Stimulated activated naive B cell treated with anti-CD40 and anti-IgM and Interleukin-4, amounts not matched to agents 10 μg/mL and 1 μg/mL and 100 μg/mL, for 72 hours (primary cell): Measurements from ENCODE around the gene SETD2.

ENCODE experiments used
- ATAC-seq, 2 donors: fragments of 150-1000 bp; cut with Tn5 transposase; replicated peaks; 2 replicates each; pipeline ENCODE4 v1.10.0; 2021; ENCODE audit warnings: moderate library complexity in 1 of 2
- DNase-seq: peaks from one replicate; pipeline ENCODE4 v3.0.0; 2021
- H3K27ac Mint-ChIP-seq: one replicate; pipeline ENCODE4 v1.8.0; 2022; ENCODE audit warnings: mild to moderate bottlenecking, mixed read lengths
- H3K27me3 Mint-ChIP-seq, 2 donors: one replicate each; pipeline ENCODE4 v1.8.0; 2022; ENCODE audit warnings: mixed read lengths in 2 of 2
- H3K36me3 Mint-ChIP-seq, 2 donors: one replicate each; pipeline ENCODE4 v1.8.0; 2022; ENCODE audit warnings: mixed read lengths in 2 of 2, mild to moderate bottlenecking in 1 of 2
- H3K4me1 Mint-ChIP-seq, 2 donors: one replicate each; pipeline ENCODE4 v1.8.0; 2022; ENCODE audit warnings: mixed read lengths in 2 of 2, mild to moderate bottlenecking in 1 of 2
- H3K4me3 Mint-ChIP-seq, 2 donors: one replicate each; pipeline ENCODE4 v1.8.0; 2022; ENCODE audit warnings: mild to moderate bottlenecking in 2 of 2, mixed read lengths in 2 of 2, moderate library complexity in 1 of 2
- H3K9me3 Mint-ChIP-seq, 2 donors: one replicate each; pipeline ENCODE4 v1.8.0; 2022; ENCODE audit warnings: mixed read lengths in 2 of 2, mild to moderate bottlenecking in 1 of 2

Gene SETD2

GRCh38 chr3:46995901-46996562, 167.9 kb downstream of the SETD2 start:
- H3K4me1 Mint-ChIP-seq: peaks cover 19 to 32% of the 10 kb centered on the region in 2 donors
- H3K36me3 Mint-ChIP-seq: peaks cover 20 to 60% of the 10 kb centered on the region in 2 donors
- H3K9me3 Mint-ChIP-seq: no peaks in the 10 kb centered on the region
- ATAC-seq (no peak), DNase-seq (no peak)
- no peak overlapping the region for H3K4me3 Mint-ChIP-seq
- H3K27me3 Mint-ChIP-seq: no peaks in the 10 kb centered on the region
- H3K27ac Mint-ChIP-seq: no peak overlapping the region

GRCh38 chr3:46994801-46995731, 168.8 kb downstream of the SETD2 start:
- ATAC-seq (no peak), DNase-seq (no peak)
- Mint-ChIP-seq H3K27ac (no peak overlapping the region), H3K4me1 (peaks cover 28 to 37% of the 10 kb centered on the region in 2 donors), H3K27me3 (no peaks in the 10 kb centered on the region), H3K9me3 (no peaks in the 10 kb centered on the region), H3K36me3 (peaks cover 22 to 62% of the 10 kb centered on the region in 2 donors), H3K4me3 (no peak overlapping the region)

- DNase-seq (no peak), ATAC-seq (no peak)
- Mint-ChIP-seq H3K4me1 (peaks cover 35 to 46% of the 10 kb centered on the region in 2 donors), H3K4me3 (no peak overlapping the region), H3K27me3 (no peaks in the 10 kb centered on the region), H3K27ac (no peak overlapping the region), H3K36me3 (peaks cover 25 to 68% of the 10 kb centered on the region in 2 donors), H3K9me3 (no peaks in the 10 kb centered on the region)
Measured at GRCh38 chr3:46993986-46994385, 169.9 kb downstream of the SETD2 start.

- DNase-seq (no peak), ATAC-seq (no peak)
- Mint-ChIP-seq H3K27me3 (no peaks in the 10 kb centered on the region), H3K4me1 (peaks cover 38 to 48% of the 10 kb centered on the region in 2 donors), H3K4me3 (no peak overlapping the region), H3K27ac (peak overlapping the region; percentile 5), H3K9me3 (no peaks in the 10 kb centered on the region), H3K36me3 (peaks cover 25 to 70% of the 10 kb centered on the region in 2 donors)
Measured at GRCh38 chr3:46993292-46993691, 170.6 kb downstream of the SETD2 start.

GRCh38 chr3:46992231-46992630, 171.7 kb downstream of the SETD2 start:
- H3K4me1 Mint-ChIP-seq: peaks cover 40 to 51% of the 10 kb centered on the region in 2 donors

GRCh38 chr3:46991406-46992165, 172.3 kb downstream of the SETD2 start:
- no peaks in the 10 kb centered on the region for H3K27me3 Mint-ChIP-seq
- no peaks in the 10 kb centered on the region for H3K9me3 Mint-ChIP-seq
- DNase-seq (no peak), ATAC-seq (no peak)
- peaks cover 41 to 51% of the 10 kb centered on the region in 2 donors for H3K4me1 Mint-ChIP-seq
- peaks cover 21 to 59% of the 10 kb centered on the region in 2 donors for H3K36me3 Mint-ChIP-seq
- H3K4me3 Mint-ChIP-seq: no peak overlapping the region
- peak overlapping the region; percentile 53 for H3K27ac Mint-ChIP-seq

More at GRCh38 chr3:46992231-46992630, 171.7 kb downstream of the SETD2 start:
- Mint-ChIP-seq H3K9me3 (no peaks in the 10 kb centered on the region), H3K36me3 (peaks cover 21 to 65% of the 10 kb centered on the region in 2 donors), H3K4me3 (no peak overlapping the region), H3K27ac (peak overlapping the region; percentile 26), H3K27me3 (no peaks in the 10 kb centered on the region)
- DNase-seq (no peak), ATAC-seq (no peak)

GRCh38 chr3:46990573-46991374, 173.1 kb downstream of the SETD2 start:
- Mint-ChIP-seq H3K4me1 (peaks cover 49 to 56% of the 10 kb centered on the region in 2 donors), H3K4me3 (no peak overlapping the region), H3K27ac (peak overlapping the region; percentile 96), H3K36me3 (peaks cover 23 to 64% of the 10 kb centered on the region in 2 donors), H3K27me3 (no peaks in the 10 kb centered on the region), H3K9me3 (no peaks in the 10 kb centered on the region)
- peak; percentile 39 to 73 for ATAC-seq
- DNase-seq: peak; percentile 59

GRCh38 chr3:46989146-46989810, 174.6 kb downstream of the SETD2 start:
- peaks cover 59 to 68% of the 10 kb centered on the region in 2 donors for H3K4me1 Mint-ChIP-seq
- peaks cover 27 to 62% of the 10 kb centered on the region in 2 donors for H3K36me3 Mint-ChIP-seq
- H3K9me3 Mint-ChIP-seq: no peaks in the 10 kb centered on the region
- H3K4me3 Mint-ChIP-seq: no peak overlapping the region
- ATAC-seq: no peak
- no peak for DNase-seq
- H3K27ac Mint-ChIP-seq: peak overlapping the region; percentile 37
- no peaks in the 10 kb centered on the region for H3K27me3 Mint-ChIP-seq

GRCh38 chr3:46988616-46989015, 175.3 kb downstream of the SETD2 start:
- Mint-ChIP-seq H3K9me3 (no peaks in the 10 kb centered on the region), H3K4me1 (peaks cover 59 to 70% of the 10 kb centered on the region in 2 donors), H3K27ac (peak overlapping the region; percentile 63), H3K27me3 (no peaks in the 10 kb centered on the region), H3K36me3 (peaks cover 27 to 60% of the 10 kb centered on the region in 2 donors), H3K4me3 (peak overlapping the region in 1 of 2 donors; percentile 36)
- no peak for DNase-seq
- no peak for ATAC-seq

GRCh38 chr3:46987743-46988401, 176.0 kb downstream of the SETD2 start:
- ATAC-seq (peak; percentile 83 to 88), DNase-seq (peak; percentile 52)
- Mint-ChIP-seq H3K4me1 (peaks cover 61 to 78% of the 10 kb centered on the region in 2 donors), H3K27me3 (no peaks in the 10 kb centered on the region), H3K9me3 (no peaks in the 10 kb centered on the region), H3K4me3 (peak overlapping the region; percentile 69 to 70), H3K36me3 (peaks cover 31 to 58% of the 10 kb centered on the region in 2 donors), H3K27ac (peak overlapping the region; percentile 92)

GRCh38 chr3:46987319-46987742, 176.6 kb downstream of the SETD2 start:
- H3K4me1 Mint-ChIP-seq: peaks cover 65 to 83% of the 10 kb centered on the region in 2 donors
- H3K36me3 Mint-ChIP-seq: peaks cover 31 to 56% of the 10 kb centered on the region in 2 donors
- peak overlapping the region; percentile 69 to 70 for H3K4me3 Mint-ChIP-seq
- DNase-seq: no peak
- no peaks in the 10 kb centered on the region for H3K27me3 Mint-ChIP-seq
- ATAC-seq: peak in 1 of 2 donors; percentile 8
- H3K27ac Mint-ChIP-seq: peak overlapping the region; percentile 92
- no peaks in the 10 kb centered on the region for H3K9me3 Mint-ChIP-seq

- H3K4me1 Mint-ChIP-seq: peaks cover 65 to 86% of the 10 kb centered on the region in 2 donors
- no peaks in the 10 kb centered on the region for H3K9me3 Mint-ChIP-seq
- H3K27ac Mint-ChIP-seq: peak overlapping the region; percentile 92
- peak overlapping the region; percentile 69 to 70 for H3K4me3 Mint-ChIP-seq
- no peak for DNase-seq
- H3K36me3 Mint-ChIP-seq: peaks cover 31 to 55% of the 10 kb centered on the region in 2 donors
- H3K27me3 Mint-ChIP-seq: no peaks in the 10 kb centered on the region
- ATAC-seq: no peak
Measured at GRCh38 chr3:46986782-46987310, 177.1 kb downstream of the SETD2 start.
